ENCODE data around the gene DIPK1B.

The DIPK1B gene

GRCh38 chr9:136666372-136667213 is 45.8 kb upstream of the DIPK1B start:
- CTCF ChIA-PET: interaction anchor here (0.5 to 2.6 kb wide), 10 partner anchors 9 to 570 kb away, joined by 3 to 14 read pairs (median 3); no protein-coding TSS in a partner anchor

GRCh38 chr9:136667214-136667939 is 45.0 kb upstream of the DIPK1B start:
- ChIA-PET CTCF (interaction anchor here (0.8 to 1.3 kb wide), 3 partner anchors 24 to 61 kb away, joined by 3 to 4 read pairs (median 3); no protein-coding TSS in a partner anchor), POLR2A (ENCODE audit: low non-redundant PET) (interaction anchor here (0.6 kb wide), 1 partner anchor 61 kb away, joined by 3 read pairs; no protein-coding TSS in a partner anchor)
- no peak for TF ChIP-seq CTCF (conservative IDR thresholded peaks at IDR 0.05; ENCODE audit: low read depth)
- DNase-seq (ENCODE audit: low spot score): no peak
- peak overlapping the region; percentile 1; the same call in 1 of the 2 replicates for H3K27ac ChIP-seq

More at GRCh38 chr9:136666372-136667213, 45.8 kb upstream of the DIPK1B start:
- DNase-seq (ENCODE audit: low spot score): no peak
- H3K27ac ChIP-seq: peak overlapping the region; percentile 1; the same call in 1 of the 2 replicates
- POLR2A ChIA-PET (ENCODE audit: low non-redundant PET): no interaction called here
- no peak for TF ChIP-seq CTCF (conservative IDR thresholded peaks at IDR 0.05; ENCODE audit: low read depth)

- no peak; the same call in 1 of the 2 replicates for TF ChIP-seq CTCF (conservative IDR thresholded peaks at IDR 0.05; ENCODE audit: low read depth)
- CTCF ChIA-PET: interaction anchor here (1.3 kb wide), 1 partner anchor 54 kb away, joined by 3 read pairs; no protein-coding TSS in a partner anchor
- H3K27ac ChIP-seq: peak overlapping the region; percentile 1; the same call in 1 of the 2 replicates
- no peak for DNase-seq (ENCODE audit: low spot score)
- POLR2A ChIA-PET (ENCODE audit: low non-redundant PET): interaction anchor here (0.6 kb wide), 1 partner anchor 60 kb away, joined by 3 read pairs; no protein-coding TSS in a partner anchor
These were observed 44.2 kb upstream of the DIPK1B start for GRCh38 chr9:136667940-136668760.

- 0 out of 2 replicates have a peak overlapping the region, but pooled peaks have one; percentile 2 for H3K27ac ChIP-seq
- ChIA-PET CTCF (interaction anchor here (0.9 kb wide), 1 partner anchor 58 kb away, joined by 3 read pairs; no protein-coding TSS in a partner anchor), POLR2A (ENCODE audit: low non-redundant PET) (no interaction called here)
- DNase-seq (ENCODE audit: low spot score): peak; percentile 68
- no peak for TF ChIP-seq CTCF (conservative IDR thresholded peaks at IDR 0.05; ENCODE audit: low read depth)
These were observed 43.2 kb upstream of the DIPK1B start for GRCh38 chr9:136668983-136669790.

GRCh38 chr9:136669791-136670464 is 42.4 kb upstream of the DIPK1B start:
- ChIA-PET CTCF (interaction anchor here (0.9 kb wide), 1 partner anchor 58 kb away, joined by 3 read pairs; no protein-coding TSS in a partner anchor), POLR2A (ENCODE audit: low non-redundant PET) (no interaction called here)
- H3K27ac ChIP-seq: no peak overlapping the region
- no peak for DNase-seq (ENCODE audit: low spot score)
- no peak for TF ChIP-seq CTCF (conservative IDR thresholded peaks at IDR 0.05; ENCODE audit: low read depth)

Data from RWPE1 (cell line).